22Rv1 (cell line): Measurements from ENCODE around the gene RFPL3.
A peak's percentile ranks its signal among the peaks of the same experiment; 100 is the strongest.

Source experiments
- ZFX ChIP-seq: fragments of 450-650 bp; IDR thresholded peaks from 2 replicates; pipeline ENCODE4 v1.6.1; 2017; ENCODE audit warnings: antibody characterized with exemption, borderline replicate concordance
- TF ChIP-seq, protein P1 (sequence below): fragments of 450-650 bp; IDR thresholded peaks from 2 replicates; pipeline ENCODE4 v1.5.1; 2017; ENCODE audit warnings: mild to moderate bottlenecking

DNA sequence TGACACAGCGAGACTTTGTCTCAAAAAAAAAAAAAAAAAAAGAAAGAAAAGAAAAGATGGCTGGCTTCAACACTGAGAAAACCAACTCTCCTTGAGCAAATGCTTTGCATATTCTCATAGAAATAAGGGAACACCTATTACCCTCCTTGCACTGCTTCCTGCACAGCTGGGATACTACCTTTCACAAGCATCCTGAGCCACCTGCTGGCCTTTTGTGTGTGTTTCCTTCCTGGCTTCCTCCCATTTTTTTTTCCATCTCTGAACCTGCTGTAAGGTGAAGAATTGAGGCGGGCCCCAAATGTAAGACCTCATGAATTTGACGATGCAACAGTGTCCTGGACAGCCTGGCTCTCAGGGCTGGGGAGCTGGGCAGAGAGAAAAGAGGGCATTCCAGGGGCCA is 1.9 kb upstream of the RFPL3 start:
- TF ChIP-seq, protein P1, sequence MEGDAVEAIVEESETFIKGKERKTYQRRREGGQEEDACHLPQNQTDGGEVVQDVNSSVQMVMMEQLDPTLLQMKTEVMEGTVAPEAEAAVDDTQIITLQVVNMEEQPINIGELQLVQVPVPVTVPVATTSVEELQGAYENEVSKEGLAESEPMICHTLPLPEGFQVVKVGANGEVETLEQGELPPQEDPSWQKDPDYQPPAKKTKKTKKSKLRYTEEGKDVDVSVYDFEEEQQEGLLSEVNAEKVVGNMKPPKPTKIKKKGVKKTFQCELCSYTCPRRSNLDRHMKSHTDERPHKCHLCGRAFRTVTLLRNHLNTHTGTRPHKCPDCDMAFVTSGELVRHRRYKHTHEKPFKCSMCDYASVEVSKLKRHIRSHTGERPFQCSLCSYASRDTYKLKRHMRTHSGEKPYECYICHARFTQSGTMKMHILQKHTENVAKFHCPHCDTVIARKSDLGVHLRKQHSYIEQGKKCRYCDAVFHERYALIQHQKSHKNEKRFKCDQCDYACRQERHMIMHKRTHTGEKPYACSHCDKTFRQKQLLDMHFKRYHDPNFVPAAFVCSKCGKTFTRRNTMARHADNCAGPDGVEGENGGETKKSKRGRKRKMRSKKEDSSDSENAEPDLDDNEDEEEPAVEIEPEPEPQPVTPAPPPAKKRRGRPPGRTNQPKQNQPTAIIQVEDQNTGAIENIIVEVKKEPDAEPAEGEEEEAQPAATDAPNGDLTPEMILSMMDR = 0 out of 2 replicates have a peak, but pooled peaks have one; percentile 22
- no peak for TF ChIP-seq ZFX
